ENCODE measurements around the gene ACP2.
"Not testable (repeated sequence)": the region's sequence is repeated elsewhere in the genome, so short reads cannot be mapped to it uniquely, and the experiment has no call there.

The ACP2 gene

DNA sequence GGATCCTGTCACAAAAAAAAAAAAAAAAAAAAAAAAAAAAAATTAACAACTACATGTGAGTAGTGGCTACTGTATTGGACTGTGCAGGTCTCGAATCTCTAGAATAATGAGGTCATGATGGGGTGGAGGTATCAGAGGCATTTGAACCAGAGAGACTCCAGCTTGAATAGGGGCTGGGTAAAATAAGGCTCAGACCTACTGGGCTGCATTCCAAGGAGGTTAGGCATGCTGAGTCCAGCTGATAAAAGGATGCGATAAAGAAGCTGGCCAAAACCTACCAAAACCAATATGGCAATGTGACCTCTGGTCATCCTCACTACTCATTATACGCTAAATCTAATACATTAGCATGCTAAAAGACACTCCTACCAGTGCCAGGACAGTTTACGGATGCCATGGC lies 56.5 kb downstream of the ACP2 start:
- no peak for TF ChIP-seq MZF1 (tag by site-specific recombination; IDR thresholded peaks at IDR 0.05; ENCODE audit: borderline replicate concordance)
- no peak for TF ChIP-seq ZNF138 (tag by site-specific recombination; IDR thresholded peaks at IDR 0.05; ENCODE audit: borderline replicate concordance)
- TF ChIP-seq, protein P1, sequence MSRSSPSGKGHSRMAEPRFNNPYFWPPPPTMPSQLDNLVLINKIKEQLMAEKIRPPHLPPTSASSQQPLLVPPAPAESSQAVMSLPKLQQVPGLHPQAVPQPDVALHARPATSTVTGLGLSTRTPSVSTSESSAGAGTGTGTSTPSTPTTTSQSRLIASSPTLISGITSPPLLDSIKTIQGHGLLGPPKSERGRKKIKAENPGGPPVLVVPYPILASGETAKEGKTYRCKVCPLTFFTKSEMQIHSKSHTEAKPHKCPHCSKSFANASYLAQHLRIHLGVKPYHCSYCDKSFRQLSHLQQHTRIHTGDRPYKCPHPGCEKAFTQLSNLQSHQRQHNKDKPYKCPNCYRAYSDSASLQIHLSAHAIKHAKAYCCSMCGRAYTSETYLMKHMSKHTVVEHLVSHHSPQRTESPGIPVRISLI (tag by site-specific recombination; IDR thresholded peaks at IDR 0.05) = peak; percentile 9; the same call in 1 of the 2 replicates
- no peak overlapping the region for H3K27ac ChIP-seq (ENCODE audit: extremely low read depth, low read depth, low read length)
- ChIA-PET CTCF (interaction anchor here (1.4 kb wide), 1 partner anchor 11 kb away, joined by 5 read pairs; no protein-coding TSS in a partner anchor), POLR2A (interaction anchor here (0.6 to 1.9 kb wide), 2 partner anchors 12 to 23 kb away, joined by 3 to 10 read pairs; partner anchors contain the start of gene DDB2)
- no peaks in the 10 kb centered on the region for H3K36me3 ChIP-seq (ENCODE audit: control insufficient read depth in 2 of 2, insufficient read depth in 1 of 2, low read length in 2 of 2)
- no peaks in the 10 kb centered on the region for H3K9me3 ChIP-seq (ENCODE audit: control insufficient read depth, insufficient read depth, low read depth, low read length)
- peaks cover 9% of the 10 kb centered on the region for H3K4me1 ChIP-seq (ENCODE audit: control insufficient read depth, insufficient read depth, low read length)
- no peak overlapping the region for H3K4me3 ChIP-seq (ENCODE audit: low read depth, low read length)

DNA sequence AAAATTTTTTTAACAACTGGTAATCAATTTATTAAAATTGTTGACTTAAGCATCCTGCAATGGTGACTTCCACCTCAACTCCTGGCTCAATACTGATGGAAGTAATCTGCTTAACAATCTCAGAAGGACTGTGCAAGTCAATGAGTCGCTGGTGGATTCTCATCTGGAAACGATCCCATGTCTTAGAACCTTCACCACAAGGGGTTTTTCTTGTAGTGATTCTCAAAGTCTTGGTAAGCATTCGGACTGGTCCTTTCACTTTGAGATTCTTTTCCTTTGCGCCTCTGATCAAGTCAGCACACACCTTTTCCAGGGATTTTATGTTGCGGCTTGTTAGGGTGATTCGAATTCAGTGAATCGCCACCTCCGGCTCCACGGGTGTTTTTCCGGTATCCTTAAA lies 57.5 kb downstream of the ACP2 start:
- H3K4me3 ChIP-seq (ENCODE audit: low read depth, low read length); H3K9me3 ChIP-seq (ENCODE audit: control insufficient read depth, insufficient read depth, low read depth, low read length); H3K27ac ChIP-seq (ENCODE audit: extremely low read depth, low read depth, low read length); H3K36me3 ChIP-seq (ENCODE audit: control insufficient read depth in 2 of 2, insufficient read depth in 1 of 2, low read length in 2 of 2); H3K4me1 ChIP-seq (ENCODE audit: control insufficient read depth, insufficient read depth, low read length): not testable (repeated sequence)
- CTCF ChIA-PET = interaction anchor here (0.7 kb wide), 1 partner anchor 20 kb away, joined by 3 read pairs; no protein-coding TSS in a partner anchor
- POLR2A ChIA-PET = interaction anchor here (1.9 kb wide), 1 partner anchor 24 kb away, joined by 10 read pairs; the partner anchor contains the start of gene DDB2
